ENCODE results near the gene EXT2. TPM values are rescaled to one million over a fixed set of nuclear protein-coding genes. Genes with fewer than 3 reads are reported as not detected.

Gene EXT2
- total RNA-seq, 1 donor from 2014 or later = 103 TPM

GRCh38 chr11:44128729-44129128 lies 33.3 kb downstream of the EXT2 start:
- DNase-seq (ENCODE audit: extremely low read depth, low read depth, low spot score) = no peak

GRCh38 chr11:44130751-44131150 lies 35.3 kb downstream of the EXT2 start:
- DNase-seq (ENCODE audit: extremely low read depth, low read depth, low spot score) = no peak

- DNase-seq (ENCODE audit: extremely low read depth, low read depth, low spot score) = no peak
Measured at GRCh38 chr11:44133335-44133946, 38.0 kb downstream of the EXT2 start.

GRCh38 chr11:44134625-44135024 lies 39.1 kb downstream of the EXT2 start:
- DNase-seq (ENCODE audit: extremely low read depth, low read depth, low spot score) = no peak

GRCh38 chr11:44136176-44136945 lies 40.9 kb downstream of the EXT2 start:
- DNase-seq (ENCODE audit: extremely low read depth, low read depth, low spot score) = no peak

GRCh38 chr11:44137057-44137456 lies 41.6 kb downstream of the EXT2 start:
- no peak for DNase-seq (ENCODE audit: extremely low read depth, low read depth, low spot score)

GRCh38 chr11:44138286-44138685 lies 42.8 kb downstream of the EXT2 start:
- DNase-seq (ENCODE audit: extremely low read depth, low read depth, low spot score) = no peak

DNA sequence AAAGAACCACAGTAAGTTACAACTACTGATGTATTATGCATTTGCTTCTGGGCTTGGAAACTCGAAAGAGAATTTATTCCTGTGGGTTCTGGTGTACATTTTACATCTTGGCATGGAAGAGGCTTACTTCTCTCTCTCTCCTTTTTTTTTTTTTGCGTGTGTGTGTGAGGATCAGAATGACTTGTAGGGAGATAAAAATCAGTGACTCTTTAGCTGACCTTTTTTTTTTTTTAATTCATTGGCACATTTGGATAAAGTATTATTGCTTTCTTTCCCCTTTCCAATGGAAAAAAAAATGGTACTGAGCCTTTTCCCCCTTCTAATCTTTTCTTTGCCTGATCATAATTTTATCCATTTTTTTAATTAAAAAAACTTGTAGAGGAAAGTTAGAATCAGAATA lies 43.5 kb downstream of the EXT2 start:
- no peak for DNase-seq (ENCODE audit: extremely low read depth, low read depth, low spot score)

- no peak for DNase-seq (ENCODE audit: extremely low read depth, low read depth, low spot score)
Measured at GRCh38 chr11:44139565-44140330, 44.3 kb downstream of the EXT2 start.

GRCh38 chr11:44140372-44140771 lies 44.9 kb downstream of the EXT2 start:
- no peak for DNase-seq (ENCODE audit: extremely low read depth, low read depth, low spot score)

GRCh38 chr11:44140805-44141204 lies 45.3 kb downstream of the EXT2 start:
- no peak for DNase-seq (ENCODE audit: extremely low read depth, low read depth, low spot score)

GRCh38 chr11:44143987-44144909 lies 48.8 kb downstream of the EXT2 start:
- no peak for DNase-seq (ENCODE audit: extremely low read depth, low read depth, low spot score)

- DNase-seq (ENCODE audit: extremely low read depth, low read depth, low spot score) = no peak
Measured at GRCh38 chr11:44145011-44145775, 49.7 kb downstream of the EXT2 start.

- no peak for DNase-seq (ENCODE audit: extremely low read depth, low read depth, low spot score)
Measured at GRCh38 chr11:44146931-44147330, 51.5 kb downstream of the EXT2 start.

GRCh38 chr11:44147751-44148150 lies 52.3 kb downstream of the EXT2 start:
- DNase-seq (ENCODE audit: extremely low read depth, low read depth, low spot score) = no peak

DNA sequence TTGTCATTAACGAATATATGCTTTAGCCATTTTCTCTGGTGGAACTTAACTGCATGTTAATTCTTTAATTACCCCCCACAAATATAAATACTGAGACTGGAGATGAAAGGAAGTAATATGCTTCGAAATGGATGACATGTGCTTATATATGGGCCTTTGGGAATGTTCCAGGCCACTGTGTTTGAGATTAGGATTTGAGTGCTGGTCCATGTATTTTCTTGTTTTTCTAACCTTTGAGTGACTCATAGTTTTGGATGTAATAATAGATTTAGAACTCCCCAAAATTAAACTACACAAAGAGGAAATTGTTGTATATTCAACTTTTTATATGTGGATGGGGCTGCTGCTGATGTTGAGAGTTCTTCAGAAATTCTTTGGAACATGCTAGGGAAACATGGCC lies 54.2 kb downstream of the EXT2 start:
- DNase-seq (ENCODE audit: extremely low read depth, low read depth, low spot score) = no peak

DNA sequence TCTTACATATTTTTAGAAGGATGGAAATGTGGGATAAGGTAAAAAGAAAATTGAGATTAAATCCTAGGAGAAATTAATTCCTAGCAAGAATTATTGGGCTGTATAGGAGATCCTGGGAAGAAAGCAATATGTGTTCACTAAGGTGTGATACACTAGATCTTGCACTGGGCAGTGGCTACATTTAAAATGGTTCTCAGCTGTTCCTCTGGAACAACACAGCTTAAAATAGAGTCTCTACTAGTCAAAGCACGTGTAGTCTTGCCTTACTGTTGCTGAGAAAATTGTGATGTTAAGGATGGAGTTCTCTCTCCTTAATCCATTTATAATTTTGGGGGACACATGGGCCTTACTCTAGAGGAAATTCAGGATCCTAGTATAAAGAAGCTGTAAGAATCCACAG lies 54.9 kb downstream of the EXT2 start:
- DNase-seq (ENCODE audit: extremely low read depth, low read depth, low spot score) = no peak

DNA sequence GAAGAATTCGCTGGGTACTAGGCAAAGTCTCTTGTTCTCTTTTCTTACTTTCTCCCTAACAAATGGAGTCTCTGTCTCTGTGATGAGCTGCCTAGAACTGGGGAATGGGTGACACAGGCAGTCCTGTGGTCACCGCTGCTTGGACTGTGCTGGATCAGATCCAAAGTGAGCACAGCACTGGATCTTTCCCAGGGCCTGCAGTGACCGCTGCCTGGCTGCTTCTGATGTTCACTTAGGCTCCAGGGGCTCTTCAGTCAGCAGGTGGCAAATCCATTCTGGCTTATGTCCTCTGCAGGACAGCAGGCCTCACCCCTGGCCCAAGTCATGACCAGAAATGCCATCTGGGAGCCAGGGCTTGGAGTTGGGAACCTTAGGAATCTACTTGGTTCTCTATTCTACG lies 61.5 kb downstream of the EXT2 start:
- DNase-seq (ENCODE audit: extremely low read depth, low read depth, low spot score) = no peak

DNA sequence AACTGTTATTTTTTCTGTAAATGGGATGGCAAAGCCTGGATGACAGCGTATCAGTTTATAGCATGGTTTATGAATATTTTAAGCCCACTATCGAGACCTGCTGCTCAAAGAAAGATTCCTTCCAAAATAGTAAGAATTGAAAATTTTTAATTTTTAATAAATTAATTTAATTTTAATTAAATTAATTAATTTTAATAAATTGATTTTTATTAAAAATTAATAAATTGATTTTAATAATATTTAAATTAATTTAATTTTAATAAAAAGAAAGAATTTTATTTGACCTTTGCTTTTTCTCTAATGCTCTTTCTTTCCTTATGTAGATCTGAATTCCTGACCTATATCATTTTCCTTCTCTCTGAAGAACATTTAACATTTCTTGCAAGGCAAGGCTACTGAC lies 62.9 kb downstream of the EXT2 start:
- no peak for DNase-seq (ENCODE audit: extremely low read depth, low read depth, low spot score)

Measured in glomerular endothelial cell (primary cell).